H1 (cell line): ENCODE results near the gene LIPC. TPM values are rescaled to one million over a fixed set of nuclear protein-coding genes. Genes with fewer than 3 reads are reported as not detected.

Experiments used
- ATF3 ChIP-seq: IDR thresholded peaks from 2 replicates; pipeline ENCODE4 v1.6.1; 2011; ENCODE audit warnings: low read depth, mild to moderate bottlenecking, low read length; ENCODE audit not compliant: insufficient read depth
- CEBPB ChIP-seq: IDR thresholded peaks from 2 replicates; pipeline ENCODE4 v1.6.1; 2012; ENCODE audit warnings: low read depth, low read length
- CHD2 ChIP-seq: IDR thresholded peaks from 2 replicates; pipeline ENCODE4 v1.6.1; 2012; ENCODE audit warnings: low read length, improper control_type of control experiment
- CREB1 ChIP-seq: IDR thresholded peaks from 2 replicates; pipeline ENCODE4 v1.6.1; 2012; ENCODE audit warnings: inconsistent platforms
- CTBP2 ChIP-seq: IDR thresholded peaks from 2 replicates; pipeline ENCODE4 v1.7.0; 2011; ENCODE audit warnings: borderline replicate concordance, mild to moderate bottlenecking, moderate library complexity, mixed read lengths, low read length; ENCODE audit not compliant: insufficient read depth, insufficient read length
- MAX ChIP-seq: IDR thresholded peaks from 2 replicates; pipeline ENCODE4 v1.6.1; 2012; ENCODE audit warnings: inconsistent platforms
- SAP30 ChIP-seq: fragments of 300-600 bp; sonication (generic); IDR thresholded peaks from 2 replicates; pipeline ENCODE4 v1.7.1; 2012; ENCODE audit warnings: low read length, moderate library complexity, mild to moderate bottlenecking, inconsistent platforms; ENCODE audit not compliant: insufficient read depth, insufficient replicate concordance
- polyA plus RNA-seq, 7 experiments: library from polyadenylated mRNA; depleted of rRNA in 3 of 7; stranded (reverse) in 5 of 7; unstranded in 2 of 7; fragments of >200 nt in 5 of 7; fragments of 200-250 nt in 2 of 7; gene quantifications; 1 replicate in 5 of 7; 2 replicates in 1 of 7; 4 replicates in 1 of 7; pipeline versions ENCODE4 v1.2.1 to v1.2.3, GENCODE V29; 2011 to 2013; ENCODE audit warnings: missing spikeins in 2 of 7, mixed read lengths in 2 of 7
- total RNA-seq: library from RNA; stranded (reverse); fragmentation: NEBNext Ultra II Directional; extraction: Animal tissue kit (Norgen Biotek cat#: 25700); gene quantifications from 2 replicates; pipeline ENCODE4 v1.2.1, GENCODE V29; 2021

LIPC gene
- total and polyA plus RNA-seq, 2 of the 8 experiments (the other 6 are each of a cell fraction or from before 2014, with no cell fraction given) = not detected

GRCh38 chr15:58403581-58403980, 28.2 kb upstream of the LIPC start (continued):
- TF ChIP-seq ATF3 (no peak), CHD2 (no peak), MAX (no peak), SAP30 (no peak), CTBP2 (no peak), CEBPB (no peak), CREB1 (no peak)
